Stomach (tissue), 4 donors: Measurements from ENCODE around the gene NAXE.

Experiments used
- CTCF ChIP-seq, 7 experiments: fragments of 450-650 bp in 4 of 7; fragments of 200-600 bp in 3 of 7; sonication (generic) in 3 of 7; IDR thresholded peaks; one replicate each; pipeline ENCODE4 v1.5.1; 2016 to 2019; ENCODE audit warnings: antibody characterized with exemption in 7 of 7, control low read depth in 2 of 7, mild to moderate bottlenecking in 1 of 7
- EP300 ChIP-seq: sonication (generic); formaldehyde crosslinking; IDR thresholded peaks from one replicate; pipeline ENCODE4 v1.6.1; 2017; ENCODE audit warnings: antibody characterized with exemption

GRCh38 chr1:156626079-156626438, 34.5 kb downstream of the NAXE start:
- TF ChIP-seq CTCF (IDR thresholded peaks at IDR 0.05) = no peak
- no peak for TF ChIP-seq EP300
